Measurements from ENCODE around the gene NABP1.

NABP1 gene

GRCh38 chr2:191657977-191658376, 20.0 kb upstream of the NABP1 start:
- no peak for DNase-seq (ENCODE audit: low spot score)
- no peak for TF ChIP-seq CTCF (conservative IDR thresholded peaks at IDR 0.05; ENCODE audit: low read depth)
- POLR2A ChIA-PET (ENCODE audit: low non-redundant PET): no interaction called here
- CTCF ChIA-PET: no interaction called here
- H3K27ac ChIP-seq: no peak overlapping the region

- no peak for TF ChIP-seq CTCF (conservative IDR thresholded peaks at IDR 0.05; ENCODE audit: low read depth)
- H3K27ac ChIP-seq: no peak overlapping the region
- DNase-seq (ENCODE audit: low spot score): no peak
- ChIA-PET CTCF (interaction anchor here (0.7 kb wide), 1 partner anchor 553 kb away, joined by 4 read pairs; no protein-coding TSS in a partner anchor), POLR2A (ENCODE audit: low non-redundant PET) (interaction anchor here (0.6 kb wide), 1 partner anchor 147 kb away, joined by 3 read pairs; no protein-coding TSS in a partner anchor)
These were observed 18.7 kb upstream of the NABP1 start for GRCh38 chr2:191659198-191659597.

GRCh38 chr2:191660575-191660974, 17.4 kb upstream of the NABP1 start:
- TF ChIP-seq CTCF (conservative IDR thresholded peaks at IDR 0.05; ENCODE audit: low read depth): no peak
- ChIA-PET CTCF (no interaction called here), POLR2A (ENCODE audit: low non-redundant PET) (no interaction called here)
- no peak overlapping the region for H3K27ac ChIP-seq
- no peak for DNase-seq (ENCODE audit: low spot score)

GRCh38 chr2:191661097-191661924, 16.6 kb upstream of the NABP1 start:
- no peak overlapping the region for H3K27ac ChIP-seq
- no peak for TF ChIP-seq CTCF (conservative IDR thresholded peaks at IDR 0.05; ENCODE audit: low read depth)
- CTCF ChIA-PET: interaction anchor here (0.6 kb wide), 1 partner anchor 68 kb away, joined by 4 read pairs; no protein-coding TSS in a partner anchor
- POLR2A ChIA-PET (ENCODE audit: low non-redundant PET): no interaction called here
- no peak for DNase-seq (ENCODE audit: low spot score)

- H3K27ac ChIP-seq: no peak overlapping the region
- TF ChIP-seq CTCF (conservative IDR thresholded peaks at IDR 0.05; ENCODE audit: low read depth): no peak
- no peak for DNase-seq (ENCODE audit: low spot score)
- POLR2A ChIA-PET (ENCODE audit: low non-redundant PET): no interaction called here
- CTCF ChIA-PET: no interaction called here
These were observed 12.9 kb upstream of the NABP1 start for GRCh38 chr2:191664823-191665677.

GRCh38 chr2:191666226-191666625, 11.7 kb upstream of the NABP1 start:
- no peak for TF ChIP-seq CTCF (conservative IDR thresholded peaks at IDR 0.05; ENCODE audit: low read depth)
- no peak for DNase-seq (ENCODE audit: low spot score)
- POLR2A ChIA-PET (ENCODE audit: low non-redundant PET): no interaction called here
- CTCF ChIA-PET: no interaction called here
- no peak overlapping the region for H3K27ac ChIP-seq
